Retinal pigment epithelial cell (primary cell): ENCODE data around the gene FSTL4.

ENCODE experiments used
- DNase-seq: peaks from one replicate; pipeline ENCODE4 v3.0.0-alpha.2; 2010; ENCODE audit warnings: low read depth
- H3K4me3 ChIP-seq: 2 replicates; pipeline ENCODE4 v1.5.1; 2011; ENCODE audit warnings: mild to moderate bottlenecking, low read length, control low read depth, moderate library complexity
- CTCF ChIP-seq: conservative IDR thresholded peaks from 2 replicates; pipeline ENCODE4 v1.5.1; 2011; ENCODE audit warnings: low read depth, low read length, control low read depth, inconsistent platforms

Gene FSTL4

GRCh38 chr5:133421394-133421793, 190.9 kb downstream of the FSTL4 start:
- no peak overlapping the region for H3K4me3 ChIP-seq
- no peak for DNase-seq
- TF ChIP-seq CTCF: peak; percentile 54

- no peak for DNase-seq
- TF ChIP-seq CTCF: no peak
- no peak overlapping the region for H3K4me3 ChIP-seq
Measured at GRCh38 chr5:133420440-133421301, 191.7 kb downstream of the FSTL4 start.

- no peak overlapping the region for H3K4me3 ChIP-seq
- DNase-seq: no peak
- TF ChIP-seq CTCF: no peak
Measured at GRCh38 chr5:133415906-133416305, 196.4 kb downstream of the FSTL4 start.

- no peak for TF ChIP-seq CTCF
- no peak for DNase-seq
- H3K4me3 ChIP-seq: no peak overlapping the region
Measured at GRCh38 chr5:133415506-133415905, 196.8 kb downstream of the FSTL4 start.

- no peak overlapping the region for H3K4me3 ChIP-seq
- no peak for TF ChIP-seq CTCF
- no peak for DNase-seq
Measured at GRCh38 chr5:133412661-133413060, 199.7 kb downstream of the FSTL4 start.

- no peak for TF ChIP-seq CTCF
- no peak for DNase-seq
- H3K4me3 ChIP-seq: no peak overlapping the region
Measured at GRCh38 chr5:133410335-133410828, 202.0 kb downstream of the FSTL4 start.

- no peak for TF ChIP-seq CTCF
- no peak for DNase-seq
- no peak overlapping the region for H3K4me3 ChIP-seq
Measured at GRCh38 chr5:133409210-133409674, 203.1 kb downstream of the FSTL4 start.
